SU-DHL-6 (cell line): ENCODE data around the gene EXOC6B.

Source experiments
- H2AFZ ChIP-seq: fragments of 200-600 bp; sonication (generic); 2 replicates; pipeline ENCODE4 v1.6.1; 2014; ENCODE audit warnings: low read depth, mild to moderate bottlenecking, moderate library complexity, mixed read lengths, antibody characterized with exemption, low read length; ENCODE audit not compliant: severe bottlenecking
- H3F3A ChIP-seq: fragments of 200-600 bp; shearing (Covaris generic); 2 replicates; pipeline ENCODE4 v1.6.0; 2016; ENCODE audit warnings: antibody characterized with exemption, mild to moderate bottlenecking; ENCODE audit not compliant: insufficient read depth
- H3K27ac ChIP-seq: fragments of 200-600 bp; sonication (generic); 2 replicates; pipeline ENCODE4 v1.5.1; 2016; ENCODE audit warnings: low read depth, mild to moderate bottlenecking, low read length, moderate library complexity, mixed read lengths
- H3K27me3 ChIP-seq: fragments of 200-600 bp; sonication (generic), shearing (Covaris generic); 2 replicates; pipeline ENCODE4 v1.6.0; 2014; ENCODE audit warnings: mild to moderate bottlenecking, low read length
- H3K36me3 ChIP-seq: fragments of 200-600 bp; sonication (generic); 2 replicates; pipeline ENCODE4 v1.6.1; 2014; ENCODE audit warnings: mild to moderate bottlenecking, low read length, mixed read lengths
- H3K4me2 ChIP-seq: fragments of 300-600, 200-600 bp; shearing (Covaris generic), sonication (generic); 2 replicates; pipeline ENCODE4 v1.6.0; 2014; ENCODE audit warnings: low read length, low read depth, mild to moderate bottlenecking; ENCODE audit not compliant: poor library complexity, severe bottlenecking
- H3K4me3 ChIP-seq: fragments of 200-600 bp; sonication (generic); 2 replicates; pipeline ENCODE4 v1.5.1; 2014; ENCODE audit warnings: antibody characterized with exemption, low read length, mild to moderate bottlenecking, mixed read lengths; ENCODE audit not compliant: insufficient read depth, poor library complexity, severe bottlenecking
- H3K79me2 ChIP-seq: fragments of 200-600 bp; sonication (generic); 2 replicates; pipeline ENCODE4 v1.6.1; 2014; ENCODE audit warnings: mild to moderate bottlenecking, low read length, moderate library complexity; ENCODE audit not compliant: insufficient read depth
- H3K9ac ChIP-seq: fragments of 200-600 bp; sonication (generic); 2 replicates; pipeline ENCODE4 v1.7.0; 2014; ENCODE audit warnings: mild to moderate bottlenecking, low read length
- H3K9me2 ChIP-seq: fragments of 200-600 bp; sonication (generic); replicated peaks from 2 replicates; pipeline ENCODE4 v1.6.1; 2014; ENCODE audit warnings: low read length; ENCODE audit not compliant: insufficient read depth
- H3K9me3 ChIP-seq: fragments of 200-600 bp; sonication (generic); 2 replicates; pipeline ENCODE4 v1.6.1; 2014; ENCODE audit warnings: low read length, mixed read lengths; ENCODE audit not compliant: insufficient read depth
- H4K20me1 ChIP-seq: fragments of 200-600 bp; sonication (generic); 2 replicates; pipeline ENCODE4 v1.6.1; 2014; ENCODE audit warnings: low read depth, mild to moderate bottlenecking, antibody characterized with exemption, low read length, moderate library complexity, mixed read lengths
- EZH2phosphoT487 ChIP-seq: fragments of 200-600 bp; sonication (generic), shearing (Covaris generic); conservative IDR thresholded peaks from 2 replicates; pipeline ENCODE4 v1.6.1; 2018; ENCODE audit warnings: mild to moderate bottlenecking, antibody characterized with exemption, low read length, moderate library complexity, mixed read lengths
- TF ChIP-seq, protein P1 (sequence below): fragments of 200-600 bp; sonication (generic); IDR thresholded peaks from one replicate; pipeline ENCODE4 v1.5.1; 2017; ENCODE audit warnings: antibody characterized with exemption, mild to moderate bottlenecking, low read length, moderate library complexity; ENCODE audit not compliant: insufficient read depth, poor library complexity, severe bottlenecking

EXOC6B gene

DNA sequence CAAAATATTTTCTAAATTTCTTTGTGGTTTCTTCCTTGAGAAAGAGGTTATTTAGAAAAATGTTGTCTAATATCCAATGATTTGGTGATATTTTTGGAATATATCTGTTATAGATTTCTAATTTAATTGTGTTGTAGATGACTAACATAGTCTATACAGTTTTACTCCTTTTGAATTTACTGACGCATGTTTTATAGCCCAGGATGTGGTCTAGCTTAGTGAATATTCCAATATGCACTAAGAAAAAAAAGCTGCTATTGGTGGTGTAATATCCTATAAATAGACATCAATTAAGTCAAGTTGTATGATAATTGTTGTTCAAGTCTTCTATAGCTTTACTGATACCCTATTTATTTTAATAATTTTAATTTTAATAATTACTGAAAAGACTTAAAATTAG lies 437.6 kb downstream of the EXOC6B start:
- no peaks in the 10 kb centered on the region for H3F3A ChIP-seq
- H3K4me3 ChIP-seq, result no peak overlapping the region
- H3K4me2 ChIP-seq, result no peak overlapping the region
- no peaks in the 10 kb centered on the region for H3K9me2 ChIP-seq
- peaks cover 10% of the 10 kb centered on the region; the same call in 1 of the 2 replicates for H3K9me3 ChIP-seq
- H4K20me1 ChIP-seq, result no peaks in the 10 kb centered on the region
- H3K9ac ChIP-seq, result no peak overlapping the region
- H3K36me3 ChIP-seq, result no peaks in the 10 kb centered on the region
- H2AFZ ChIP-seq, result no peak overlapping the region
- no peak overlapping the region for H3K27ac ChIP-seq
- no peak for TF ChIP-seq EZH2phosphoT487
- TF ChIP-seq, protein P1, sequence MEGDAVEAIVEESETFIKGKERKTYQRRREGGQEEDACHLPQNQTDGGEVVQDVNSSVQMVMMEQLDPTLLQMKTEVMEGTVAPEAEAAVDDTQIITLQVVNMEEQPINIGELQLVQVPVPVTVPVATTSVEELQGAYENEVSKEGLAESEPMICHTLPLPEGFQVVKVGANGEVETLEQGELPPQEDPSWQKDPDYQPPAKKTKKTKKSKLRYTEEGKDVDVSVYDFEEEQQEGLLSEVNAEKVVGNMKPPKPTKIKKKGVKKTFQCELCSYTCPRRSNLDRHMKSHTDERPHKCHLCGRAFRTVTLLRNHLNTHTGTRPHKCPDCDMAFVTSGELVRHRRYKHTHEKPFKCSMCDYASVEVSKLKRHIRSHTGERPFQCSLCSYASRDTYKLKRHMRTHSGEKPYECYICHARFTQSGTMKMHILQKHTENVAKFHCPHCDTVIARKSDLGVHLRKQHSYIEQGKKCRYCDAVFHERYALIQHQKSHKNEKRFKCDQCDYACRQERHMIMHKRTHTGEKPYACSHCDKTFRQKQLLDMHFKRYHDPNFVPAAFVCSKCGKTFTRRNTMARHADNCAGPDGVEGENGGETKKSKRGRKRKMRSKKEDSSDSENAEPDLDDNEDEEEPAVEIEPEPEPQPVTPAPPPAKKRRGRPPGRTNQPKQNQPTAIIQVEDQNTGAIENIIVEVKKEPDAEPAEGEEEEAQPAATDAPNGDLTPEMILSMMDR, result no peak
- H3K79me2 ChIP-seq, result no peaks in the 10 kb centered on the region
- no peaks in the 10 kb centered on the region for H3K27me3 ChIP-seq

DNA sequence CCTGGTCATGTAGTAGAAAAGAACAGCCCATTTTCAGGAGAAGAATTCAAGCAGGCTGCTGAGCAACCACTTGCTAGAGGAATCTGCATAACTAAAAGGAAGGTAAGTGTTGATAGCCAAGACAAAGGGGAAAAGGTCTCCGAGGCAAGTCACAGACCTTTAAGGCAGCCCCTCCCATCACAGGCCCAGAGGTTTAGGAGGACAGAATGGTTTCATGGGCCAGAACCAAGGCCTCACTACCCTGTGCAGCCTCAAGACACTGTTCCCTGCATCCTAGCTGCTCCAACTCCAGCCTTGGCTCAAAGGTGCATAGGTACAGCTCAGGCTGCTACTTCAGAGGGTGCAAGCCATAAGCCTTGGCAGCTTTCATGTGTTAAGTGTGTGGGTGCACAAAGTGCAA lies 439.5 kb downstream of the EXOC6B start:
- no peak for TF ChIP-seq EZH2phosphoT487
- TF ChIP-seq, protein P1, result no peak
- no peaks in the 10 kb centered on the region for H3K9me2 ChIP-seq
- no peaks in the 10 kb centered on the region for H3K27me3 ChIP-seq
- no peak overlapping the region for H3K27ac ChIP-seq
- H3K9ac ChIP-seq, result no peak overlapping the region
- no peaks in the 10 kb centered on the region for H4K20me1 ChIP-seq
- H2AFZ ChIP-seq, result no peak overlapping the region
- H3K79me2 ChIP-seq, result no peaks in the 10 kb centered on the region
- H3K36me3 ChIP-seq, result no peaks in the 10 kb centered on the region
- peaks cover 10% of the 10 kb centered on the region; the same call in 1 of the 2 replicates for H3K9me3 ChIP-seq
- H3K4me3 ChIP-seq, result no peak overlapping the region
- no peaks in the 10 kb centered on the region for H3F3A ChIP-seq
- no peak overlapping the region for H3K4me2 ChIP-seq

DNA sequence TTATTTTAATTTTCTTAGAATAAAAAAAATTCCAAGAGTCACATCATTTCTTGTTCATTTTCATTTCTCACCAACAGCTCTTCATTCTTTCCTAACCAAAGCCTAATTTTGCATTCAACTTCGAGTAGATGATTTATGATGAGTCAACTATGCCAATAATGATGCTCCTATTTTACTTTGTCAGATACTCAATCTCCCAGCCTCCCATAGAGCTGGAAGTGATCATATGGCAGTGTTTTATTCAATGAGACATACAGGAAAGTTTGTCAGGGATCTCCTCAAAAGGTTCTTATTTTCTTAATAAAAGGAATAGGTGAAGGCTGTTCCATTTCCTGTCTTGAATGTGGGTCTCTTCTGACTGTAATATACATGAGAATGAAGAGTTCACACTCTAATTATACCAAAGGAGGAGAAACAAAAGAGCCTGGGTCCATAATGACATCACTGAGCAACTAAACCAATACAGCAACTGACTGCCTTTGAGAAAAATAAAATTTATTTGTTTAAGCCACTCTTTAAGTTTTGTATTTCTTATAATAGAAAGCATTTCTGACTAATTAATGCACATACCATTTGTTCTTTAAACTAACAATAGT lies 447.0 kb downstream of the EXOC6B start:
- H3K9me2 ChIP-seq, result no peaks in the 10 kb centered on the region
- no peak overlapping the region for H2AFZ ChIP-seq
- no peak overlapping the region for H3K4me3 ChIP-seq
- H3K36me3 ChIP-seq, result no peaks in the 10 kb centered on the region
- no peaks in the 10 kb centered on the region for H3F3A ChIP-seq
- TF ChIP-seq, protein P1, result no peak
- TF ChIP-seq EZH2phosphoT487, result no peak
- no peaks in the 10 kb centered on the region for H3K9me3 ChIP-seq
- no peaks in the 10 kb centered on the region for H3K27me3 ChIP-seq
- H3K27ac ChIP-seq, result no peak overlapping the region
- H4K20me1 ChIP-seq, result no peaks in the 10 kb centered on the region
- H3K79me2 ChIP-seq, result no peaks in the 10 kb centered on the region
- H3K9ac ChIP-seq, result no peak overlapping the region
- no peak overlapping the region for H3K4me2 ChIP-seq
